GM18508 (cell line): Measurements from ENCODE around the gene LIMS4.
"Not testable (repeated sequence)": the region's sequence is repeated elsewhere in the genome, so short reads cannot be mapped to it uniquely, and the experiment has no call there.

Experiments used
- ATAC-seq: cut with Tn5 transposase; IDR thresholded peaks from one replicate; pipeline ENCODE4 v1.9.1; 2021; ENCODE audit warnings: moderate number of reproducible peaks; ENCODE audit not compliant: insufficient read depth, unreplicated experiment

Gene LIMS4, protein sequence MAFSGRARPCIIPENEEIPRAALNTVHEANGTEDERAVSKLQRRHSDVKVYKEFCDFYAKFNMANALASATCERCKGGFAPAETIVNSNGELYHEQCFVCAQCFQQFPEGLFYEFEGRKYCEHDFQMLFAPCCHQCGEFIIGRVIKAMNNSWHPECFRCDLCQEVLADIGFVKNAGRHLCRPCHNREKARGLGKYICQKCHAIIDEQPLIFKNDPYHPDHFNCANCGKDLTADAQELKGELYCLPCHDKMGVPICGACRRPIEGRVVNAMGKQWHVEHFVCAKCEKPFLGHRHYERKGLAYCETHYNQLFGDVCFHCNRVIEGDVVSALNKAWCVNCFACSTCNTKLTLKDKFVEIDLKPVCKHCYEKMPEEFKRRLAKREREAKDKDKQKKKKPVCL

DNA sequence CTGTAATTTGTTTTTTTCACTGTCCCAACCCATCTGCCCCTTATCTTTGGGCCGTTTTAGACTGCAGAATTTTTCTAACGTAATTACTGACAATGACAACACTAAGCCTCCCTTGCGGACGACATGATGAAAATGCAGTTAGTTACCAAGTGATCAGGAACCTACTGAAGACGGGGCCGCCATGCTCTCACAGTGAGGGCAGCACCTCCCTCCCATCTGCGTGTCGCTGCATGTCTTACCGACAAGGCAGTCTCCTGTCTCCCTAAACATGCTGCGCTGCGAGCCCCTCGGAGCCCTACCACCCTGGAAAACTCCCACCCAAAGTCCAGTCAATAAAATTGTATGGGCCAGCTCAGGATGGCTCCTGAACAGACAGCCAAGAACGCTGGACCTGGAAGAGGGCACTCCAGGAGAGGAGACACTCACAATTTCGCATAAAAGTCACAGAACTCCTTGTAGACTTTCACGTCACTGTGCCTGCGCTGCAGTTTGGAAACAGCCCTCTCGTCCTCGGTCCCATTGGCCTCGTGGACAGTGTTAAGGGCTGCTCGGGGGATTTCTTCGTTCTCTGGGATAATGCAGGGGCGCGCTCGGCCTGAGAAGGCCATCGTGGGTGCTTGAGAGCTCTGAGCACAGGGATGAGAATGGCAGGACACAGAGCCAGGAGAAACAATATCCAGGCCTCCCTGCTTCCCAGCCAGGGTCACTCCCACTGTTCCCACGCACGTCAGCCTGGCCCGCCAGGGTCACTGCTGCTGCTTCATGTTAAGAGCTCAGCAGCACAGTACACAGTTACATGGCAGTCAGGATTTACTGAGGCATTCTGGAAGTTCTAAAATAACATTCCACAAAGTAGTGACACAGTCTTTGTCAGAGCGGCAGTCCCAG lies at the start of gene LIMS4:
Gene LIMS4, minus strand, starts transcription at position 646 of the 888 bp plus-strand sequence. Its CDS starts 38 bp downstream, at position 608.
- ATAC-seq, result not testable (repeated sequence)

DNA sequence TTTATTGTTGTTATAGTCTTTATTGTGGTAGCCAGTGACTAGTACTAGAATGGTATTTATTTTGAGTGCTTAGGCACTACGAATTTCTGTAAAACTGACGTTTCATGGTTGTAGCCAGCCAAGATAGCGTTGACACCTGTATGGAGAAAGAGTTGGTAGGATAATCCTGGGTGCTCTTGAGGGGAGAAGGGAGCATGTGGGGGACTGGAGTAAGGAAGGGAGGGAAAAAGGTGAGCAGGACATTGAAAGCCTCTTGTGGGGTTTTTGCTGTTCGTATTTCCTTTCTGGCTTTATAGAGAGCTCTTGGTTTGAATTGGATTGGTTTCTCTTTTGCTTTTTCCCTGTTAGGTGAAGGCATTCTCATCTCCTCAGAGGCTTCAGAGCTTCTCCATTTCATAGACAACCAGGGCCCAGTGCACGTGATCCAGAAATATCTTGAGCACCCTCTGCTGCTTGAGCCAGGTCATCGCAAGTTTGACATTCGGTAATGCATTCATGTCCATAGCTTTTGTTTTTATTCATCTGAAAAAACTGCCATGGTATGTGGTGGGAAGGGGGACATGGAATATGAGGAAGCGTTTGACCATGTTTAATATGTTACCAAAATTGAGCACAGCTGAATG lies 27.2 kb upstream of the LIMS4 start:
- ATAC-seq, result not testable (repeated sequence)

DNA sequence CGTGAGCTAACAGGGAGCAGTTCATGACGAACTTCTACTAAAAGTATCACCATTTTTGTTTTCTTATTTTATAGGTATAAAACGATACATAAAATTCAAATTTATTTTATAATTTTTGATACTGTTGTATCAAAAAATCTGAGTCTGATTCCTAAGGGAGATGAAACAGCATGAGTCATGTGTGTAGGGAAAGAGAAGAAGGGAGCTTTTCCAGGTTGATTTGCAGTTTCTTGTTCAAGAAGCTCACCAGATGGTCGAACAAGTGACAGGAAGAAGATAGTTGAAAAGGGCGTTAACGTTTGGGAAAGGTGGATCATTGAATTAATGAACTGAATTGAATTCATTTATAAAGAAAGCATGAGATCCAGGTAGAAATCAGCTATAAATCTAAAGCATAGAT lies 23.4 kb upstream of the LIMS4 start:
- not testable (repeated sequence) for ATAC-seq

DNA sequence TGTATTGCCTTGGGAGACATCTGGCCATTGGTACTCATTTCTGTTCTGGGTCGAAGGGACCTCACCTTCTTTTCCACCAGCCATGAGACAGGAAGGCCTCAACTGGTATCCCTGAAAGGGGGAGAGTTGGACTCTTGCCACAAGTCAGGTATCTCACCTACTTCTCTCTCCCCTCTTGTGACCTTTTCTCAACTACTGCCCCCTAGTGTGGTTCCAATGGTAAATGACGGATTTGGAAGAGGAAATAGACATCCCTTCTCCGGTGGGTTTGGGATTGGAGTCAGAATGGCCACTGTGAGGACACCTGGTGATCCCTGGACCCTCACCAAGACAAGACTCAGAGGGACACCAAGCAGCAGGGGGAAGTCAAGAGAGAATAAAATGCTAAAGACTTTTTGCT lies 21.9 kb upstream of the LIMS4 start:
- ATAC-seq, result not testable (repeated sequence)

DNA sequence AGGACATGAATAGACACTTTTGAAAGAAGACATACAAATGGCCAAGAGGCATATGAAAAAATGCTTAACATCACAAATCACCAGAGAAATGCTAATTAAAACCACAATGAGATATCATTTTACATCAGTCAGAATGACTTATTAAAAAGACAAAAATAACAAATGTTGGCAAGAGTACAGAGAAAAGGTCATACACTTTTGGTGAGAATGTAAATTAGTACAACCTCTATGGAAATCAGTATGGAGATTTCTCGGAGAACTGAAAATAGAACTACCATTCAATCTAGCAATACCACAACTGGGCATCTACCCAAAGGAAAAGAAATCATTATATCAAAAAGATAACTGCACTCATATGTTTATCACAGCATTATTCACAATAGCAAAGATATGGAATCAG lies 16.4 kb upstream of the LIMS4 start:
- ATAC-seq, result not testable (repeated sequence)

DNA sequence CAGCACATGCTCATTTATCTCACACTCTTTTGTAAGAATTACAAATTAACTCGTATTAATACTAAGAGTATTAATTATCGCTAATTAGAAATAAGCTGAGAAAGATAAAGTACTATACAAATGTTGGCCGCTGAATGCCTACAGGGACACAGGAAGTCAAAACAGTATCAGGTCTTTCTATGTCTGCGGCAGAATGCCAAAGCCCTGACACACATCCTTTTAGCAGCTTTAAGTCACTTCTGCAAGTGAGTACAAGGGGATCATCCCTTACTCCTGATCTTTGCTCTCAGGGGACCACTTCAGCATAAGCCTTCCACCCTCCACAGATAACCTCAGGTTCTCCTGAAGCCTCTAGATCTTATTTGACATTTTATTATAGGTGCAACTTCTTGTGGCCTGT lies 10.1 kb upstream of the LIMS4 start:
- not testable (repeated sequence) for ATAC-seq

DNA sequence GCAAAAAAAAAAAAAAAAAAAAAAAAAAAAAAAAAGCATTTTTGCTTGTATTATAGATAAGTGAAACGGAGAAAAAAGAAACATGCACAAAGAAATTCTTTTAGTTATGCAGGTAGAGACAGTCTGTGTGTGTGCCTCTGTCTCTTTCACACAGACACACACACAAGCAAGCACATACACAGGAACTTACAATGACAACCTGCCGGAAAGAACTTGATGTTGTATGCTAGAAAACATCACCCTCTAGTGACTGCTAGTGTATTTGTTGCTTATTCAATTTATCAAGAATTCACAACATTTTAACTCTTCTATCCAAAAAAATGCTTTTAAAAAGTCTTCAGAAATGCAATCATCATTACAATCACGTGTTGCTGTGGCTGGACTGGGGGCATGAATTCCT lies 8.6 kb upstream of the LIMS4 start:
- ATAC-seq, result not testable (repeated sequence)

DNA sequence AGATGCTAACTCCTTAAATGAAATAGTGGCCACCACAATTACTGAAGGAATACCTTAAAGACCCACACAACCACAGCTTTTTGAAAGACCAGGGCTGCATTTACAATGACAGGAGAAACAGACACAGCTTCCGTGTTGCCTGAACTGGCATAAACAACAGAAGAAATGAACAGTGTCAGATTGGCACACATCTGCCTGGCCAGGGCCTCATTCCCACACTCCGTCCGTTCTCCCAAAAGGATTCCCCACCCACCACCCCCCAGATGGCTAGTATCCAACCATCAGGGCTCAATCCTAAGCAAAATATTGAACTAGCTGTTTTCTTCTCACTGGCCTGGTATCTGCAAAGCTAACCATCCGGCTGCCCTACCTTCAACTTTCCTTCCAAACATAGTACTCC lies 7.5 kb upstream of the LIMS4 start:
- ATAC-seq, result not testable (repeated sequence)

DNA sequence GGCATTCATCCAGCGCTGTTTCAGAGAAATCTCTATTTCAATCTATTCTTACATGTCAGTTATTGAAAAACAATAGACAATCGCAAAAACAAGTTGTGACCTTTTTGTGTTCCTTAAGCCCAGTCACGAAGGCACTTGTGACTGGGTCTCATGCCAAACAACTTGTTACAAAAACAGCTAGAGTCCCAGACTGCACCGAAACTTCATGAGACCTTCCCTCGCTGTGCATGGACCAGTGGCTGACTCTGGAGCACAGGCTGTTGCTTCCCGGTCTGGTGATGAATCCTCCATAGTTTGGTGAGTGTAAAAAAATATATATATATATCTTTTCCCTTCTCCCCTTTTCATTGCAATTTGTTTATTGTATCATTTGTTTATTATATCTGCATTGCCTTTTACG lies 4.8 kb upstream of the LIMS4 start:
- ATAC-seq, result not testable (repeated sequence)

DNA sequence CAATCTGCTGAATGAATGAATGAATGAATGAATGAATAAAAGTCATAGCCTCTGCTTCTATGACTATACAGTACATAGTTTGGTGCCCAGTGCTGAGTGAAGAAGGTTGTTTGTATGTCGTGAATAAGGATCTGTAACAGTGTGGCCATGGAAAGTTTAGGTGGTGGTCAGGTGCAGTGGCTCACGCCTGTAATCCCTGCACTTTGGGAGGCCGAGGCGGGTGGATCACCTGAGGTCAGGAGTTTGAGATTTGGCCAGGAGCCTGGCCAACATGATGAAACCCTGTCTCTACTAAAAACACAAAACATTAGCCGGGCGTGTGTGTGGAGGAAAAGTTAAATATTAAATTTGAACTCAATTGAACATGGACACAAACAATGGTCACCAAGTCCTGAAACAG lies 4.3 kb upstream of the LIMS4 start:
- ATAC-seq, result not testable (repeated sequence)

DNA sequence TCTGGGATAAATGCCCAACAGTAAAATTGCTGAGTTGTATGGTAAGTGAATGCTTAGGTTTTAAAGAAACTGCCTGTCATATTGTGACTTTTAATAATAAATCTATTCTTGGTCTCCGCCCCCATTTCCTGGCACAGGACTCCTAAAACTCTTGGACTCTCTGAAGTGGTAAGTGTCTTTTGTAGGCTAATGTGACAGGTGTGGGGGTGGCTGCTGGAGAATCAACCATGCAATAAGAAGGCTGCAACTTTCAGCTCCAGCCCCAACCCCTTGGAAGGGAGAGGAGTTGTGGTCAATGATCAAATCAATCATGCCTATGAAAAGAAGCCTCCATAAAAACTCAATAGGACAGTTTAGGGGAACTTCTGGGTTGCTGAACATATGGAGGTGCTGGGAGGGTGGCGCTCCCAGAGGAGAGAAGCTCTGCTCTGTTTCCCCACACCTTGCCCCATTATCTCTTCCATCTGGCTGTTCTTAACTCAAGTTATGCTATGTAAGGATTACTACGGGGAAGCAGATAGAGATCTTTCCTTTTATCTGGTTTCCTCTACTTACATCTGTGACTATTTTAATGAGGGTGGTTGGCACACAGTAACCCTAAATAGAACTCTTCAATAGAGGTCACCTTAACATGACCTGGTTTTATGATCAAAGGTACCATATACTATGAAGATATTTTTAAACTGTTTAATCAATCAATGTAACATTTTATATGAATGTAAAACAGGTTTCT lies 3.2 kb upstream of the LIMS4 start:
- ATAC-seq, result not testable (repeated sequence)

DNA sequence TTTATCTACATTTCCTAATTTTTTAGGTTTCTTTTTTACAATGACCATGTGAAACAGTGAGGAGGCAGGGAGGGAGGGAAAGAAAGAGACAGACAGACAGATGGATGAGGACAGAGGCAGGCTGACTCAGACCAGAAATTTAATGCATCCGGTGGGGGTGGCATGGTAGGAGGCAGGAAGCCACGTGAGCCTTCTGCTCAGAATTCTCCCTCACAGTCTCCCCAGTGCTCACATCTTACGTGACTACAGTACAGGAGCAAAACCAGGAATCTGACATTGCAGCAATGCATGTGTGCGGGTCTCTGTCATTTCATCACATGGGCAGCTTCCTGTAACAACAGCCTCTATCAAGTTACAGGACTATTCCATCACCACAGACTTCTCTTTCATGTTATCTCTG lies 2.3 kb upstream of the LIMS4 start:
- ATAC-seq, result peak; percentile 89

DNA sequence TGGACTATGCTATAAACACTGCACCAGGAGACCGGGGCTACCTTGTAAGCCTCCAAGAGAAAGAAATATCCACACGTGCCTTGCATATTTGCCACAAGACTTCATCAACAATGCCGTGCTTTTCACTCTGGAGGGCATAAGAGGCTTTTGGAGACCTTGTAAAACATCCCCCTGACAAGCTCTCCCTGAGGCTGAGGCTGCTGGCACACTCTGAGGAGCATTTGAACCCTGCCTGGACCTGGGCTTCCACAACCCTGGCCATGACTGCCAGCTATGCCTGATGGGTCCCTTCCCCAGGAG lies 393 bp upstream of the LIMS4 start:
- not testable (repeated sequence) for ATAC-seq

DNA sequence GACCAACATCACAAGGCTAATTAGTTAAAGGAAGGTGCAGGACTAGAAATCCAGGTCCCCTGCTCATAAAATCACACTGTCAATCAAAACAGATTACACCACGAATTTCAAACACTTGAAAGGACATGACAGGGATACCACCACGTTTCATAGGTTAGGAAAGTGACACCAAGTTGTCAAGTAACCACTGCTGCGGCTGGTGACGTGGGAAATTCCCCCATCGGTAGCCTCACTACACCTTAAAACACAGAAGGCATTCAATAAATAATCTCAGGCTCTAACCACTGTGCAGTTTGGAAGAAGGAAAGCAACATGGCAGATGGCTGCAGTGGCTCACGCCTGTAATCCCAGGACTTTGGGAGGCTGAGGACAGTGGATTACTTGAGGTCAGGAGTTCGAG lies 3.7 kb downstream of the LIMS4 start:
- ATAC-seq, result not testable (repeated sequence)

DNA sequence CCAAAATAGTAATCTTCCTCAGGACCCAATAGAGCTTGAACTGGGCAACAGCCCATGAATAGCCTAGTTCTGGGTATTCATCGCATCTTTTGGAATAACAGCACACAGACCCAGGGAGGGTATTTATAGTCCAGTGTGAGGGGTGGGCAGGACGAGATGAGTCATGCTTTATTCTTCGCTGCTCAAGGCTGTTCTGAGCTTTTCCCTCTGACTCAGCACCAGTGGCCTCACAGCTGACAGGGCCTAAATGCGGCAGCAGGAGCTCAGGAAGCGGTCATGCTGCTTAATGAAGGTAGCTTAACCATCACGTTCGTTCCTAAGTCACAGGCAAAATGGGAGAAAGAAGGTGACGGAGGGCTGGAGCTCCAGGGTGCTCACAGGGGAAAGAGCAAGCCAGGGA lies 7.3 kb downstream of the LIMS4 start:
- peak; percentile 63 for ATAC-seq

DNA sequence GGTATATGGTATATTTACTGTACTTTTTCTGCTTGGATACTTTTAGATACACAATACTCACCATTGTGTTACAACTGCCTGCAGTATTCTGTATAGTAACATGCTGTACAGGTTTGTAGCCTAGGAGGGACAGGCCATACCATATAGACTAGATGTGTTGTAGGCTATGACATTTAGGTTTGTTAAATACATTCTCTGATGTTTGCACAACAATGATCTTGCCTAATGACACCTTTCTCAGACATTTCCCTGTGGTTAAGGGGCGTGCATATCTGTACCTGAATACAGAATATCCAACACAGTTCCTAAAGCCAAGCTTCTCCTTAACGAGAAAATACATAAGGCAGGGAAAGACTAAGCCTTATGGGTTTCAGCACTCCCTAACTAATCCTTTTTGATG lies 10.2 kb downstream of the LIMS4 start:
- ATAC-seq, result not testable (repeated sequence)

DNA sequence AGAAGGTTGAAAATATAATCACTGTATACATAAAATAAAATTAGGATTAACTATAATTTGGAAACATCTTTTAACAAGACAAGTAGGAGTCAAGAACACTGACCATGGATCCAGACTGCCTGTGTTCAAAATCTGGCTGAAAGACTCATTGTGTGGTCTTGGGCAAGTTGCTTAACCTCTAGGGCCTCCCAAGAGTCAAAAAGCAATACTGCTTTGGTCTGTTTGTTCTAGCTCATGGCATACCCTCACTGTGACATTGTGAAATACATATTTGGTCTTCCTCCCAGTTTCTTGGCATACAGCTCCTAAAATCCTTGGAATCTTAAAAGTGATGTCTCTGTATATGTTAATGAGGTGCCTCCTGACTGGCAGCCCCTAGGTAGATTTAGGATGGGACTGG lies 12.3 kb downstream of the LIMS4 start:
- ATAC-seq, result not testable (repeated sequence)

DNA sequence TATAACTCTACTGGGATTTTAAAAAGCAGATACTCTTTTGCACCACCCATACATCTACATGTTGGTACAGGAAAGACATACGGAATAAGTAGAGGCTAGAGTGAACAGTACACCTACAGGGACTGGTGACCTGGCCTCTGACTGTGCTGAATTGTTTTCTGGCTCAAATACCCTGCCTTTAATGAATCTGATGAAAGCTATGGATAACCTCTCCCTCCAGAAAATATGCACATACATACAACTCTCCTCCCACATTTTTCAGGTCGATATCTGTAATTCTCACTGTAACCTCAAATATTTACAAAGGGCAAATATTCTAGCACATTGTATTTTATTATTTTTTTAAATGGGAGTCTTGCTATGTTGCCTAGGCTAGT lies 15.4 kb downstream of the LIMS4 start:
- ATAC-seq, result not testable (repeated sequence)

DNA sequence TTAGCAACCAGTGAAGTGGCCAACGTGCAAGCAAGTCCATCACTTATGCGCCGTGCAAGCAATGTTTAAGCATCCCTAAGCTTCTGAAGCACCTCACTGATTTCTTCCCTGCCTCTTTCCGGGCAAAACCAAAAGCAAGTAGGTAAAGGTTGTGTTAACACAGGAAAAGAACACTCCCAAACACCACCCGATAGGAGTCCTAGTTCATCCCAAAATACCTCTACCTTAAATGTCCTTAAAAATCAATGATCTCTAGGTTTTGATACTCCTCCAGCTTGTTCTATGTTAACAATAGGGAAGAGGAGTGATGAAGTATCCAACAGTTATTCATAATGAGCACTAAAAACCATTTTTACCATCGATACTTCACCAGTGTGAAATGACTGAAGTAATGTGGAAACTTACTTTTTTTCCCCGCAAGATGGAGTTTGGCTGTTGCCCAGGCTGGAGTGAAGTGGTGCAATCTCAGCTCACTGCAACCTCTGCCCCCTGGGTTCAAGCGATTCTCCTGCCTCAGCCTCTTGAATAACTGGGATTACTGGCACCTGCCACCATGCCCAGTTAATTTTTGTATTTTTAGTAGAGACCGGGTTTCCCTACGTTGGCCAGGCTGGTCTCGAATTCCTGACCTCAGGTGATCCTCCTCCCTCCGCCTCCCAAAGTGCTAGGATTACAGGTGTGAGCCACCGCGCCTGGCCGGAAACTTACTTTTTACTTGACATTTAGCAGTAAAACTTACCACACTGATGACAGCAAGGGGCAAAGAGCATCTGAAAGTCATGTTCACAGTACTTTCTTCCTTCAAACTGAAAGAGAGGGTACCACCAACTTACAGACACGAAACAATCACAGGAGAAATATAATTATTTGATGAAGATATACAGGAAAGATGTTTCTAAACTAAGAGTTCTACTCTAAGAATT lies 16.1 kb downstream of the LIMS4 start:
- not testable (repeated sequence) for ATAC-seq
